Gastroesophageal sphincter (tissue), 3 donors: ENCODE measurements around the gene LRRC63.

Experiments
- CTCF ChIP-seq, 4 experiments: fragments of 200-600 bp in 2 of 4; fragments of 450-650 bp in 2 of 4; sonication (generic) in 1 of 4; IDR thresholded peaks; one replicate each; pipeline ENCODE4 v1.5.1; 2017 to 2019; ENCODE audit warnings: antibody characterized with exemption in 4 of 4, mild to moderate bottlenecking in 2 of 4, moderate library complexity in 2 of 4
- POLR2A ChIP-seq, 2 donors: fragments of 450-650 bp; IDR thresholded peaks; one replicate each; pipeline ENCODE4 v1.6.1; 2017; ENCODE audit warnings: antibody characterized with exemption in 2 of 2, mild to moderate bottlenecking in 2 of 2, moderate library complexity in 1 of 2

GRCh38 chr13:46313024-46313423 lies 101.3 kb downstream of the LRRC63 start:
- TF ChIP-seq CTCF (IDR thresholded peaks at IDR 0.05): no peak
- TF ChIP-seq POLR2A (IDR thresholded peaks at IDR 0.05): no peak
